ENCODE measurements around the gene GTF2A1. TPM values are rescaled to one million over a fixed set of nuclear protein-coding genes. Genes with fewer than 3 reads are reported as not detected.
A peak's percentile ranks its signal among the peaks of the same experiment; 100 is the strongest.

The GTF2A1 gene
- total RNA-seq, 1 experiment from 2014 or later = 54.3 TPM

GRCh38 chr14:81178063-81178462 lies 42.7 kb downstream of the GTF2A1 start:
- no peak for DNase-seq (ENCODE audit: low spot score)

GRCh38 chr14:81177225-81177624 lies 43.5 kb downstream of the GTF2A1 start:
- H3K27ac ChIP-seq (ENCODE audit: low read depth, low read length, poor library complexity, severe bottlenecking) = no peak overlapping the region
- intact Hi-C loops (cut with micrococcal nuclease; ENCODE audit: unreplicated experiment) = no loop called here
- no peaks in the 10 kb centered on the region for H3K4me1 ChIP-seq (ENCODE audit: insufficient read depth, low read length, poor library complexity, severe bottlenecking)
- CTCF ChIA-PET = no interaction called here
- no peaks in the 10 kb centered on the region for H3K9me3 ChIP-seq (ENCODE audit: low read depth, low read length, poor library complexity, severe bottlenecking)
- TF ChIP-seq CTCF (conservative IDR thresholded peaks at IDR 0.05; ENCODE audit: low read depth, low read length) (no peak), EZH2 (IDR thresholded peaks at IDR 0.05; ENCODE audit: borderline replicate concordance, low read depth, low read length, poor library complexity, severe bottlenecking) (no peak)
- no peaks in the 10 kb centered on the region for H3K27me3 ChIP-seq (replicated peaks; ENCODE audit: insufficient read depth, low read depth, low read length, poor library complexity)
- DNase-seq (ENCODE audit: low spot score) = no peak
- POLR2A ChIA-PET (ENCODE audit: low non-redundant PET) = no interaction called here
- H3K4me3 ChIP-seq (ENCODE audit: low read depth, low read length, poor library complexity, severe bottlenecking) = no peak overlapping the region
- BruUV-seq (replicated peaks) = no TSS peak
- no peaks in the 10 kb centered on the region for H3K36me3 ChIP-seq (ENCODE audit: insufficient read depth, low read length, poor library complexity, severe bottlenecking)

More at GRCh38 chr14:81178063-81178462, 42.7 kb downstream of the GTF2A1 start:
- Histone ChIP-seq H3K4me1 (ENCODE audit: insufficient read depth, low read length, poor library complexity, severe bottlenecking) (no peaks in the 10 kb centered on the region), H3K4me3 (ENCODE audit: low read depth, low read length, poor library complexity, severe bottlenecking) (no peak overlapping the region), H3K27me3 (replicated peaks; ENCODE audit: insufficient read depth, low read depth, low read length, poor library complexity) (no peaks in the 10 kb centered on the region), H3K27ac (ENCODE audit: low read depth, low read length, poor library complexity, severe bottlenecking) (no peak overlapping the region), H3K9me3 (ENCODE audit: low read depth, low read length, poor library complexity, severe bottlenecking) (no peaks in the 10 kb centered on the region), H3K36me3 (ENCODE audit: insufficient read depth, low read length, poor library complexity, severe bottlenecking) (no peaks in the 10 kb centered on the region)
- ChIA-PET CTCF (no interaction called here), POLR2A (ENCODE audit: low non-redundant PET) (no interaction called here)
- no peak for TF ChIP-seq CTCF (conservative IDR thresholded peaks at IDR 0.05; ENCODE audit: low read depth, low read length)
- TF ChIP-seq EZH2 (IDR thresholded peaks at IDR 0.05; ENCODE audit: borderline replicate concordance, low read depth, low read length, poor library complexity, severe bottlenecking) = no peak
- no TSS peak for BruUV-seq (replicated peaks)
- intact Hi-C loops (cut with micrococcal nuclease; ENCODE audit: unreplicated experiment) = no loop called here

GRCh38 chr14:81176241-81176640 lies 44.5 kb downstream of the GTF2A1 start:
- no peak for TF ChIP-seq EZH2 (IDR thresholded peaks at IDR 0.05; ENCODE audit: borderline replicate concordance, low read depth, low read length, poor library complexity, severe bottlenecking)
- TF ChIP-seq CTCF (conservative IDR thresholded peaks at IDR 0.05; ENCODE audit: low read depth, low read length) = no peak
- Histone ChIP-seq H3K4me3 (ENCODE audit: low read depth, low read length, poor library complexity, severe bottlenecking) (no peak overlapping the region), H3K36me3 (ENCODE audit: insufficient read depth, low read length, poor library complexity, severe bottlenecking) (no peaks in the 10 kb centered on the region), H3K27me3 (replicated peaks; ENCODE audit: insufficient read depth, low read depth, low read length, poor library complexity) (no peaks in the 10 kb centered on the region), H3K4me1 (ENCODE audit: insufficient read depth, low read length, poor library complexity, severe bottlenecking) (peaks cover under 1% of the 10 kb centered on the region), H3K27ac (ENCODE audit: low read depth, low read length, poor library complexity, severe bottlenecking) (no peak overlapping the region), H3K9me3 (ENCODE audit: low read depth, low read length, poor library complexity, severe bottlenecking) (no peaks in the 10 kb centered on the region)
- ChIA-PET POLR2A (ENCODE audit: low non-redundant PET) (no interaction called here), CTCF (no interaction called here)
- BruUV-seq (replicated peaks) = no TSS peak
- intact Hi-C loops (cut with micrococcal nuclease; ENCODE audit: unreplicated experiment) = no loop called here
- DNase-seq (ENCODE audit: low spot score) = peak; percentile 8
